Hepatocyte (in vitro differentiated cells): ENCODE data around the gene POC1B.

Experiments used
- CTCF ChIP-seq: fragments of 200-600 bp; sonication (generic); IDR thresholded peaks from 2 replicates; pipeline ENCODE4 v1.5.1; 2016; ENCODE audit warnings: antibody characterized with exemption, mild to moderate bottlenecking; ENCODE audit not compliant: poor library complexity
- EZH2 ChIP-seq: fragments of 200-600 bp; sonication (generic); IDR thresholded peaks from 2 replicates; pipeline ENCODE4 v1.6.1; 2016; ENCODE audit warnings: antibody characterized with exemption, mild to moderate bottlenecking, borderline replicate concordance

- TF ChIP-seq CTCF = no peak
- TF ChIP-seq EZH2 = no peak
Measured at GRCh38 chr12:89542236-89542635, 16.4 kb upstream of the POC1B start.
